H9 (cell line): ENCODE measurements around the gene PRDX4. TPM values are rescaled to one million over a fixed set of nuclear protein-coding genes. Genes with fewer than 3 reads are reported as not detected.

Source experiments
- DNase-seq: peaks from one replicate; pipeline ENCODE4 v3.0.0-alpha.2; 2017
- H2AFZ ChIP-seq: one replicate; pipeline ENCODE4 v1.6.1; 2013; ENCODE audit warnings: mild to moderate bottlenecking, low read length, control low read depth, moderate library complexity
- H2AK5ac ChIP-seq: 2 replicates; pipeline ENCODE4 v1.6.1; 2013; ENCODE audit warnings: low read length, control low read depth, mixed read lengths; ENCODE audit not compliant: insufficient read length
- H2BK120ac ChIP-seq: one replicate; pipeline ENCODE4 v1.6.1; 2013; ENCODE audit warnings: low read depth, mild to moderate bottlenecking, low read length, control low read depth, inconsistent platforms; ENCODE audit not compliant: poor library complexity, severe bottlenecking
- H2BK12ac ChIP-seq: 2 replicates; pipeline ENCODE4 v1.6.1; 2013; ENCODE audit warnings: low read length, control low read depth, mixed read lengths, low read depth; ENCODE audit not compliant: insufficient read length
- H2BK15ac ChIP-seq: 2 replicates; pipeline ENCODE4 v1.6.1; 2013; ENCODE audit warnings: low read depth, low read length, control low read depth
- H2BK20ac ChIP-seq: one replicate; pipeline ENCODE4 v1.6.1; 2013; ENCODE audit warnings: low read depth, mild to moderate bottlenecking, low read length, control low read depth, inconsistent platforms; ENCODE audit not compliant: poor library complexity, severe bottlenecking
- H2BK5ac ChIP-seq: 2 replicates; pipeline ENCODE4 v1.6.1; 2013; ENCODE audit warnings: low read length, control low read depth, mixed read lengths; ENCODE audit not compliant: insufficient read length
- H3K14ac ChIP-seq: 2 replicates; pipeline ENCODE4 v1.6.1; 2013; ENCODE audit warnings: low read length, control low read depth; ENCODE audit not compliant: insufficient read depth
- H3K18ac ChIP-seq: 2 replicates; pipeline ENCODE4 v1.6.1; 2013; ENCODE audit warnings: low read depth, mild to moderate bottlenecking, mixed read lengths, low read length, control low read depth; ENCODE audit not compliant: insufficient read length
- H3K23ac ChIP-seq: 2 replicates; pipeline ENCODE4 v1.6.1; 2013; ENCODE audit warnings: low read length, control low read depth, mixed read lengths, low read depth; ENCODE audit not compliant: insufficient read length
- H3K23me2 ChIP-seq: 2 replicates; pipeline ENCODE4 v1.6.1; 2013; ENCODE audit warnings: low read depth, mild to moderate bottlenecking, mixed read lengths, low read length, control low read depth; ENCODE audit not compliant: insufficient read length, poor library complexity, severe bottlenecking
- H3K27ac ChIP-seq: 2 replicates; pipeline ENCODE4 v1.5.1; 2013; ENCODE audit warnings: low read length, control low read depth, mixed read lengths, low read depth; ENCODE audit not compliant: insufficient read length
- H3K27me3 ChIP-seq: 2 replicates; pipeline ENCODE4 v1.6.1; 2013; ENCODE audit warnings: low read length, control low read depth, inconsistent platforms; ENCODE audit not compliant: insufficient read depth
- H3K4ac ChIP-seq: 2 replicates; pipeline ENCODE4 v1.6.1; 2013; ENCODE audit warnings: low read depth, mild to moderate bottlenecking, control low read depth, inconsistent platforms, low read length, moderate library complexity
- H3K4me1 ChIP-seq: 2 replicates; pipeline ENCODE4 v1.6.1; 2013; ENCODE audit warnings: low read length, control low read depth, inconsistent platforms; ENCODE audit not compliant: insufficient read depth
- H3K4me2 ChIP-seq: 2 replicates; pipeline ENCODE4 v1.6.1; 2013; ENCODE audit warnings: low read length, control low read depth, mixed read lengths; ENCODE audit not compliant: insufficient read length, insufficient read depth
- H3K56ac ChIP-seq: 2 replicates; pipeline ENCODE4 v1.6.1; 2013; ENCODE audit warnings: low read depth, mild to moderate bottlenecking, mixed read lengths, low read length, control low read depth; ENCODE audit not compliant: insufficient read length
- H3K79me1 ChIP-seq: 2 replicates; pipeline ENCODE4 v1.6.1; 2013; ENCODE audit warnings: low read depth, mild to moderate bottlenecking, moderate library complexity, low read length, control low read depth, inconsistent platforms; ENCODE audit not compliant: insufficient read depth, poor library complexity, severe bottlenecking
- H3K79me2 ChIP-seq: 2 replicates; pipeline ENCODE4 v1.6.1; 2013; ENCODE audit warnings: low read length, control low read depth, inconsistent platforms; ENCODE audit not compliant: insufficient read depth
- H3K9ac ChIP-seq: 2 replicates; pipeline ENCODE4 v1.6.1; 2013; ENCODE audit warnings: low read length, control low read depth, mixed read lengths; ENCODE audit not compliant: insufficient read length; ENCODE audit errors: extremely low read depth
- H3K9me3 ChIP-seq: one replicate; pipeline ENCODE4 v1.6.1; 2013; ENCODE audit warnings: low read depth, low read length, inconsistent platforms; ENCODE audit not compliant: control insufficient read depth
- H3T11ph ChIP-seq: one replicate; pipeline ENCODE4 v1.6.1; 2013; ENCODE audit warnings: mild to moderate bottlenecking, low read length, control low read depth, inconsistent platforms
- H4K20me1 ChIP-seq: one replicate; pipeline ENCODE4 v1.6.1; 2013; ENCODE audit not compliant: control insufficient read depth, insufficient read length, insufficient read depth
- H4K5ac ChIP-seq: 2 replicates; pipeline ENCODE4 v1.6.1; 2013; ENCODE audit warnings: low read depth, mild to moderate bottlenecking, mixed read lengths, low read length, control low read depth; ENCODE audit not compliant: insufficient read length
- H4K8ac ChIP-seq: replicated peaks from 2 replicates; pipeline ENCODE4 v1.6.1; 2013; ENCODE audit warnings: low read length, control low read depth, mixed read lengths, low read depth; ENCODE audit not compliant: insufficient read length
- H4K91ac ChIP-seq: 2 replicates; pipeline ENCODE4 v1.6.1; 2013; ENCODE audit warnings: low read depth, mild to moderate bottlenecking, moderate library complexity, mixed read lengths, low read length, control low read depth; ENCODE audit not compliant: insufficient read length
- H3K27ac Mint-ChIP-seq, 3 experiments: 2 replicates in 2 of 3; 3 replicates in 1 of 3; pipeline ENCODE4 v1.8.0; 2020 to 2021; ENCODE audit warnings: mixed read lengths in 3 of 3, mild to moderate bottlenecking in 1 of 3, moderate library complexity in 1 of 3
- H3K27me3 Mint-ChIP-seq: 2 replicates; pipeline ENCODE4 v1.8.0; 2021; ENCODE audit warnings: low read depth, mild to moderate bottlenecking, moderate library complexity, mixed read lengths
- H3K36me3 Mint-ChIP-seq, 3 experiments: 2 replicates in 2 of 3; 3 replicates in 1 of 3; pipeline ENCODE4 v1.8.0; 2020 to 2021; ENCODE audit warnings: low read depth in 3 of 3, mixed read lengths in 3 of 3; ENCODE audit not compliant: insufficient read depth in 1 of 3
- H3K4me1 Mint-ChIP-seq, 2 experiments: 2 replicates each; pipeline ENCODE4 v1.8.0; 2020; ENCODE audit warnings: mixed read lengths in 2 of 2
- H3K4me3 Mint-ChIP-seq, 2 experiments: 2 replicates in 1 of 2; 3 replicates in 1 of 2; pipeline ENCODE4 v1.8.0; 2020 to 2021; ENCODE audit warnings: mild to moderate bottlenecking in 2 of 2, mixed read lengths in 2 of 2, moderate library complexity in 1 of 2
- H3K9me3 Mint-ChIP-seq, 2 experiments: 2 replicates in 1 of 2; 3 replicates in 1 of 2; pipeline ENCODE4 v1.8.0; 2020; ENCODE audit warnings: mild to moderate bottlenecking in 2 of 2, mixed read lengths in 2 of 2, moderate library complexity in 1 of 2
- CTCF ChIP-seq: fragments of 200-600 bp; sonication (generic); conservative IDR thresholded peaks from 3 replicates; pipeline ENCODE4 v1.8.0; 2021; ENCODE audit warnings: antibody characterized with exemption, mild to moderate bottlenecking
- WGBS: extraction: QIAGEN DNeasy Blood & Tissue Kit; methylation state at CpG from one replicate; pipeline ENCODE4 v1.1.7; 2013; ENCODE audit warnings: missing lambda C conversion rate, low lambda C conversion rate, mixed read lengths; ENCODE audit not compliant: insufficient read length; ENCODE audit errors: extremely low coverage; 5-methylcytosine and 5-hydroxymethylcytosine counted together
- total RNA-seq: library from RNA; stranded (reverse); gene quantifications from 2 replicates; pipeline ENCODE4 v1.2.1, GENCODE V29; 2021

PRDX4 gene
- total RNA-seq, 1 experiment from 2014 or later = 256 TPM

GRCh38 chrX:23731951-23732350, 64.7 kb downstream of the PRDX4 start:
- DNase-seq = no peak
- no peak overlapping the region for H2AK5ac ChIP-seq
- no peak overlapping the region for H2BK15ac ChIP-seq
- H3K79me1 ChIP-seq = no peaks in the 10 kb centered on the region
- no peak overlapping the region for H3K23ac ChIP-seq
- Mint-ChIP-seq H3K27me3 (no peaks in the 10 kb centered on the region), H3K36me3 (peaks cover 2 to 50% (median 36%) of the 10 kb centered on the region in 3 experiments; a peak in 5 of 7 replicates), H3K4me1 (peaks cover 11 to 12% of the 10 kb centered on the region in 2 experiments), H3K4me3 (no peak overlapping the region), H3K27ac (no peak overlapping the region), H3K9me3 (no peaks in the 10 kb centered on the region)
- no peaks in the 10 kb centered on the region for H4K20me1 ChIP-seq
- no peak overlapping the region for H4K5ac ChIP-seq
- no peak overlapping the region for H4K8ac ChIP-seq
- H3K18ac ChIP-seq = no peak overlapping the region
- no peak overlapping the region for H2AFZ ChIP-seq
- H3K4me2 ChIP-seq = no peak overlapping the region
- no peak overlapping the region for H3K9ac ChIP-seq
- WGBS = no CpG with 5 or more reads among the region's 1 CpG
- H2BK12ac ChIP-seq = no peak overlapping the region
- H4K91ac ChIP-seq = no peak overlapping the region
- no peak overlapping the region for H3K4ac ChIP-seq
- H3K27ac ChIP-seq = no peak overlapping the region
- no peaks in the 10 kb centered on the region for H3K4me1 ChIP-seq
- H2BK120ac ChIP-seq = no peak overlapping the region
- no peak for TF ChIP-seq CTCF
- no peaks in the 10 kb centered on the region for H3K9me3 ChIP-seq
- no peak overlapping the region for H3K56ac ChIP-seq
- H3K27me3 ChIP-seq = no peaks in the 10 kb centered on the region
- 0 out of 2 replicates have a peak, but pooled peaks cover 1% of the 10 kb centered on the region for H3K79me2 ChIP-seq
- H3K14ac ChIP-seq = no peak overlapping the region
- H3T11ph ChIP-seq = no peak overlapping the region
- H2BK20ac ChIP-seq = no peak overlapping the region
- no peak overlapping the region for H2BK5ac ChIP-seq
- no peaks in the 10 kb centered on the region for H3K23me2 ChIP-seq
